WTC11 (cell line): ENCODE data around the gene GINS1.

Source experiments
- ATF1 ChIP-seq: sonication (generic); formaldehyde crosslinking; IDR thresholded peaks from 2 replicates; pipeline ENCODE4 v1.8.1; 2023; ENCODE audit warnings: mild to moderate bottlenecking, moderate library complexity, missing genetic modification reagents
- ESRRA ChIP-seq: sonication (generic); formaldehyde crosslinking; IDR thresholded peaks from 2 replicates; pipeline ENCODE4 v1.8.1; 2022; ENCODE audit warnings: mild to moderate bottlenecking, missing genetic modification reagents, borderline replicate concordance
- FOXJ3 ChIP-seq: sonication (generic); formaldehyde crosslinking; IDR thresholded peaks from 2 replicates; pipeline ENCODE4 v1.9.0; 2021; ENCODE audit warnings: missing genetic modification reagents, mild to moderate bottlenecking, borderline replicate concordance
- HMGA2 ChIP-seq: fragments of 250-450 bp; sonication (Bioruptor Pico); IDR thresholded peaks from 2 replicates; pipeline ENCODE4 v1.4.0; 2021; ENCODE audit warnings: mild to moderate bottlenecking, moderate library complexity
- IRF1 ChIP-seq: sonication (generic); formaldehyde crosslinking; IDR thresholded peaks from 2 replicates; pipeline ENCODE4 v1.8.0; 2023; ENCODE audit warnings: missing genetic modification reagents
- NR3C1 ChIP-seq: sonication (generic); formaldehyde crosslinking; conservative IDR thresholded peaks from 2 replicates; pipeline ENCODE4 v1.8.1; 2023; ENCODE audit warnings: low read depth, mild to moderate bottlenecking, missing genetic modification reagents
- SMAD3 ChIP-seq: sonication (generic); formaldehyde crosslinking; IDR thresholded peaks from 2 replicates; pipeline ENCODE4 v1.8.0; 2022; ENCODE audit warnings: missing genetic modification reagents, mild to moderate bottlenecking, borderline replicate concordance
- TF ChIP-seq, protein P1 (sequence below): fragments of 200-600 bp; IDR thresholded peaks from 2 replicates; pipeline ENCODE4 v1.8.0; 2022; ENCODE audit warnings: antibody characterized with exemption
- TF ChIP-seq, protein P2 (sequence below): sonication (generic); formaldehyde crosslinking; IDR thresholded peaks from 2 replicates; pipeline ENCODE4 v1.8.1; 2022; ENCODE audit warnings: low read depth, mild to moderate bottlenecking, moderate library complexity, missing genetic modification reagents, borderline replicate concordance
- TF ChIP-seq, protein P3 (sequence below): sonication (generic); formaldehyde crosslinking; IDR thresholded peaks from 2 replicates; pipeline ENCODE4 v1.8.0; 2022; ENCODE audit warnings: mild to moderate bottlenecking, missing genetic modification reagents
- TF ChIP-seq, protein P4 (sequence below): sonication (generic); formaldehyde crosslinking; IDR thresholded peaks from 2 replicates; pipeline ENCODE4 v1.8.1; 2023; ENCODE audit warnings: mild to moderate bottlenecking, missing genetic modification reagents, moderate library complexity

- TF ChIP-seq, protein P1, sequence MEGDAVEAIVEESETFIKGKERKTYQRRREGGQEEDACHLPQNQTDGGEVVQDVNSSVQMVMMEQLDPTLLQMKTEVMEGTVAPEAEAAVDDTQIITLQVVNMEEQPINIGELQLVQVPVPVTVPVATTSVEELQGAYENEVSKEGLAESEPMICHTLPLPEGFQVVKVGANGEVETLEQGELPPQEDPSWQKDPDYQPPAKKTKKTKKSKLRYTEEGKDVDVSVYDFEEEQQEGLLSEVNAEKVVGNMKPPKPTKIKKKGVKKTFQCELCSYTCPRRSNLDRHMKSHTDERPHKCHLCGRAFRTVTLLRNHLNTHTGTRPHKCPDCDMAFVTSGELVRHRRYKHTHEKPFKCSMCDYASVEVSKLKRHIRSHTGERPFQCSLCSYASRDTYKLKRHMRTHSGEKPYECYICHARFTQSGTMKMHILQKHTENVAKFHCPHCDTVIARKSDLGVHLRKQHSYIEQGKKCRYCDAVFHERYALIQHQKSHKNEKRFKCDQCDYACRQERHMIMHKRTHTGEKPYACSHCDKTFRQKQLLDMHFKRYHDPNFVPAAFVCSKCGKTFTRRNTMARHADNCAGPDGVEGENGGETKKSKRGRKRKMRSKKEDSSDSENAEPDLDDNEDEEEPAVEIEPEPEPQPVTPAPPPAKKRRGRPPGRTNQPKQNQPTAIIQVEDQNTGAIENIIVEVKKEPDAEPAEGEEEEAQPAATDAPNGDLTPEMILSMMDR, result no peak
- TF ChIP-seq FOXJ3, result no peak
- no peak for TF ChIP-seq ESRRA (CRISPR knock-in tag)
- TF ChIP-seq, protein P2, sequence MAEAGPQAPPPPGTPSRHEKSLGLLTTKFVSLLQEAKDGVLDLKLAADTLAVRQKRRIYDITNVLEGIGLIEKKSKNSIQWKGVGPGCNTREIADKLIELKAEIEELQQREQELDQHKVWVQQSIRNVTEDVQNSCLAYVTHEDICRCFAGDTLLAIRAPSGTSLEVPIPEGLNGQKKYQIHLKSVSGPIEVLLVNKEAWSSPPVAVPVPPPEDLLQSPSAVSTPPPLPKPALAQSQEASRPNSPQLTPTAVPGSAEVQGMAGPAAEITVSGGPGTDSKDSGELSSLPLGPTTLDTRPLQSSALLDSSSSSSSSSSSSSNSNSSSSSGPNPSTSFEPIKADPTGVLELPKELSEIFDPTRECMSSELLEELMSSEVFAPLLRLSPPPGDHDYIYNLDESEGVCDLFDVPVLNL (CRISPR knock-in tag), result no peak
- TF ChIP-seq ATF1 (CRISPR knock-in tag), result no peak
- no peak for TF ChIP-seq IRF1 (CRISPR knock-in tag)
- no peak for TF ChIP-seq HMGA2 (CRISPR knock-in tag)
- TF ChIP-seq, protein P3, sequence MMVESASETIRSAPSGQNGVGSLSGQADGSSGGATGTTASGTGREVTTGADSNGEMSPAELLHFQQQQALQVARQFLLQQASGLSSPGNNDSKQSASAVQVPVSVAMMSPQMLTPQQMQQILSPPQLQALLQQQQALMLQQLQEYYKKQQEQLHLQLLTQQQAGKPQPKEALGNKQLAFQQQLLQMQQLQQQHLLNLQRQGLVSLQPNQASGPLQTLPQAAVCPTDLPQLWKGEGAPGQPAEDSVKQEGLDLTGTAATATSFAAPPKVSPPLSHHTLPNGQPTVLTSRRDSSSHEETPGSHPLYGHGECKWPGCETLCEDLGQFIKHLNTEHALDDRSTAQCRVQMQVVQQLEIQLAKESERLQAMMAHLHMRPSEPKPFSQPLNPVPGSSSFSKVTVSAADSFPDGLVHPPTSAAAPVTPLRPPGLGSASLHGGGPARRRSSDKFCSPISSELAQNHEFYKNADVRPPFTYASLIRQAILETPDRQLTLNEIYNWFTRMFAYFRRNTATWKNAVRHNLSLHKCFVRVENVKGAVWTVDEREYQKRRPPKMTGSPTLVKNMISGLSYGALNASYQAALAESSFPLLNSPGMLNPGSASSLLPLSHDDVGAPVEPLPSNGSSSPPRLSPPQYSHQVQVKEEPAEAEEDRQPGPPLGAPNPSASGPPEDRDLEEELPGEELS (CRISPR knock-in tag), result no peak
- no peak for TF ChIP-seq SMAD3 (CRISPR knock-in tag)
- TF ChIP-seq NR3C1 (CRISPR knock-in tag), result no peak
- TF ChIP-seq, protein P4, sequence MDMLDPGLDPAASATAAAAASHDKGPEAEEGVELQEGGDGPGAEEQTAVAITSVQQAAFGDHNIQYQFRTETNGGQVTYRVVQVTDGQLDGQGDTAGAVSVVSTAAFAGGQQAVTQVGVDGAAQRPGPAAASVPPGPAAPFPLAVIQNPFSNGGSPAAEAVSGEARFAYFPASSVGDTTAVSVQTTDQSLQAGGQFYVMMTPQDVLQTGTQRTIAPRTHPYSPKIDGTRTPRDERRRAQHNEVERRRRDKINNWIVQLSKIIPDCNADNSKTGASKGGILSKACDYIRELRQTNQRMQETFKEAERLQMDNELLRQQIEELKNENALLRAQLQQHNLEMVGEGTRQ, result no peak
Measured at GRCh38 chr20:25397096-25397495, 10.4 kb upstream of the GINS1 start.
